LNCaP clone FGC (cell line): ENCODE results near the gene SRBD1.

ENCODE experiments used
- DNase-seq: peaks from one replicate; pipeline ENCODE4 v3.0.0-alpha.2; 2011; ENCODE audit warnings: low read depth
- H3K4me3 ChIP-seq: 2 replicates; pipeline ENCODE4 v1.5.1; 2011; ENCODE audit warnings: mild to moderate bottlenecking, low read depth, low read length, control low read depth
- TF ChIP-seq, protein P1 (sequence below): IDR thresholded peaks from 2 replicates; pipeline ENCODE4 v1.5.1; 2012; ENCODE audit warnings: mild to moderate bottlenecking; ENCODE audit not compliant: control insufficient read depth, insufficient read depth; ENCODE audit errors: extremely low read depth

The SRBD1 gene

DNA sequence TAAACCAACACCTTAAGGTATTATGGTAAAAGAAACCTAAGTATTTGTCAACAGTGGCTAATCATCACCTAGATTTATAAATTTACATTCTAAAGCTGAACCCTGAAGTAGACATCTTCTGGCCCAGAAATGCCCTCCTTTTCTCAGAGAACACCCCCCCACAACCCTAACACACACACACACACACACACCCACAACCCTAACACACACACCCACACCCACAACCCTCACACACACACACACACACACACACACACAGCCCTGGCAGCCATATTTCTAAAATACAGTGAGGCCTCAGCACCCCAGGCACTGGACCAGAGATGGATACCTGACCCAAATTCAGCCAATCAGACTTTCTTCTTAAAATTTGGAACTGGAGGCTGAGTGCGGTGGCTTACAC, 14.3 kb downstream of the SRBD1 start:
- H3K4me3 ChIP-seq: no peak overlapping the region
- TF ChIP-seq, protein P1, sequence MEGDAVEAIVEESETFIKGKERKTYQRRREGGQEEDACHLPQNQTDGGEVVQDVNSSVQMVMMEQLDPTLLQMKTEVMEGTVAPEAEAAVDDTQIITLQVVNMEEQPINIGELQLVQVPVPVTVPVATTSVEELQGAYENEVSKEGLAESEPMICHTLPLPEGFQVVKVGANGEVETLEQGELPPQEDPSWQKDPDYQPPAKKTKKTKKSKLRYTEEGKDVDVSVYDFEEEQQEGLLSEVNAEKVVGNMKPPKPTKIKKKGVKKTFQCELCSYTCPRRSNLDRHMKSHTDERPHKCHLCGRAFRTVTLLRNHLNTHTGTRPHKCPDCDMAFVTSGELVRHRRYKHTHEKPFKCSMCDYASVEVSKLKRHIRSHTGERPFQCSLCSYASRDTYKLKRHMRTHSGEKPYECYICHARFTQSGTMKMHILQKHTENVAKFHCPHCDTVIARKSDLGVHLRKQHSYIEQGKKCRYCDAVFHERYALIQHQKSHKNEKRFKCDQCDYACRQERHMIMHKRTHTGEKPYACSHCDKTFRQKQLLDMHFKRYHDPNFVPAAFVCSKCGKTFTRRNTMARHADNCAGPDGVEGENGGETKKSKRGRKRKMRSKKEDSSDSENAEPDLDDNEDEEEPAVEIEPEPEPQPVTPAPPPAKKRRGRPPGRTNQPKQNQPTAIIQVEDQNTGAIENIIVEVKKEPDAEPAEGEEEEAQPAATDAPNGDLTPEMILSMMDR: no peak
- DNase-seq: no peak

DNA sequence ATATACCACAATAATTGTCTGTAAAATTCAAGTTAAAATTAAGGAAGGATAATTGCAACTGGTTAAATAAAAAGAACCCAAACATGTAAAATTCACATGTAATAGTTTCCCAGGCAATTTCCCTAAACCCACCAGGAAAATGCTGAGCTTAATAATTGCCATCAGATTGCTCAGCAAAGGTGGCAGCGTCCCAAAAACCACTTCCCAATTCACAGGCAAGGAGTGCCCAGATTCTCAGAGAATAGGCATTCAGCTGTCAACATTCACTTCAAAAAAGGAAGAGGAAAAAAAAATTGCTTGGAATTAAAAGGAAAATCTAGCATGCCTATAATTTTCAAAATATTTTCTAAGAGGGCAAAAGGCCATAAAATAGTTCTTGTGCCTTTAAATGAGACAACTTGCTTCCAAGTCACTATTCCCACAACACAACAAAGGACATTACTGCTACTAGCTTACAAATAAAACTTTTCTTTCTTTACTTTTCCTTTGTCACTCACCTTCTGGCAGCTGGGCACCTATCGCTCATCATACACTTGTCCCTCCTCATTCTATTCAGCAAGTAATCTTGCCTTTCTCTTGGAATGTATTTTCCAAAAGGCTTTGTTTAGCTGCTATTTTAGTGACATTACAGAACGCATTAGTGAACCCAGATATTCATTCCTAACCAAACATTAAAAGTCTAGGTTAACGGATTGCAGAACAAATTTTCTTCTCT, 15.2 kb downstream of the SRBD1 start:
- TF ChIP-seq, protein P1: no peak
- no peak for DNase-seq
- no peak overlapping the region for H3K4me3 ChIP-seq

GRCh38 chr2:45591073-45591472, 20.0 kb downstream of the SRBD1 start:
- TF ChIP-seq, protein P1: no peak
- H3K4me3 ChIP-seq: no peak overlapping the region
- DNase-seq: no peak

DNA sequence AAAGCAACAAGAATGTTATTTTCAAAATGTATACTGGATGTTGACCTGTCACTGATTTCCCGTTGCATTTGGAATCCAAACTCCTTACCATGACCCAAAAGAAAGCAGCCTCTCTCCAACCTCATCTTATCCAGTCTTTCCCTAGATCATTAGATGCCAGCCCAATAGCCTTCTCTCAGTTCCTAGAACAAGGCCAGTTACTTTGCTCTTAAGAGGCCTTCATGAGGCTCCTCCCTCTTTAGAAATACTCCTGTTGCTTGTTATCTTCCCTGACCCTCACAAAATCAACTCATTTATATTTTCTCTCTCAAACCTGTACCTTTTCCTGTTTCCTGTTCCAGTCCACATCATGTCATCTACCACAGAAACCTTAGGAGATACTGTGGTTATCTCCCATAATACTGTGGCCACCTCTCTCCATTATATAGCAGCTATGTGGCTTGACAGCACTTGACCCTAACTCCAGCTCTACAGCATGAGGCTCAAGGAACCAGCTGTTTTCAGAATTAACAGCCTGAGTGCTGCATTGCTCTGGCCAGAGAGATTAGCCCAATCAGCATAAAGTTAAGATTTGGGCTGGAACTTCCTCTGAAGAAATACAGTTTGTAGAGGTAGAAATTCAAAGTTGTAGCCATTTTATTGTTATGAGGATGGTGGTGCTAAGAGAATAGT, 22.8 kb downstream of the SRBD1 start:
- no peak for DNase-seq
- H3K4me3 ChIP-seq: no peak overlapping the region
- TF ChIP-seq, protein P1: no peak

DNA sequence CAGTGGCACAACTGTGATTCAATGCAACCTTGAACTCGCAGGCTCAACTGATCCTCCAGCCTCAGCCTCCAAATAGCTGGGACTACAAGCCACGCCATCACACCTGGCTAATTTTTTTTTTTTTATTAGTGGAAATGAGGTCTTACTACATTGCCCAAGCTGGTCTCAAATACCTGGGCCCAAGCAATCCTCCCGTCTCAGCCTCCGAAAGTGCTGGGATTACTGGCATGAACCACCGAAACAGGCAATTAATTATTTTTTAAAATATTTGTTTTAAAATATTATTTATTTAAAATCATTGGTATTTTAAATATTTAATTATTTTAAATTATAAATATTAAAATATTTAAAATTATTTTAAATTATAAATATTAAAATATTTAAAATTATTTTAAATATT, 24.5 kb downstream of the SRBD1 start:
- no peak for DNase-seq
- no peak overlapping the region for H3K4me3 ChIP-seq
- TF ChIP-seq, protein P1: no peak

GRCh38 chr2:45585267-45585861, 25.7 kb downstream of the SRBD1 start:
- no peak for DNase-seq
- TF ChIP-seq, protein P1: peak; percentile 49
- no peak overlapping the region for H3K4me3 ChIP-seq
